K562 (cell line): Measurements from ENCODE around the gene MBNL2.

Experiments used
- BRCA1 ChIP-seq, 2 experiments: fragments of 450-650 bp in 1 of 2; sonication (generic) in 1 of 2; formaldehyde crosslinking in 1 of 2; IDR thresholded peaks; 2 replicates each; pipeline versions ENCODE4 v1.5.0 to v1.6.1; 2017 to 2020; ENCODE audit warnings: mild to moderate bottlenecking in 1 of 2, missing genetic modification reagents in 1 of 2
- EZH2 ChIP-seq: IDR thresholded peaks from 2 replicates; pipeline ENCODE4 v1.6.1; 2012; ENCODE audit warnings: low read depth, mild to moderate bottlenecking, inconsistent platforms, low read length, borderline replicate concordance
- MBD2 ChIP-seq: sonication (generic); IDR thresholded peaks from 2 replicates; pipeline ENCODE4 v1.6.1; 2016; ENCODE audit warnings: low read depth, borderline replicate concordance
- PURB ChIP-seq: sonication (generic); formaldehyde crosslinking; IDR thresholded peaks from 2 replicates; pipeline ENCODE4 v1.9.0; 2021; ENCODE audit warnings: low read depth, mild to moderate bottlenecking, missing genetic modification reagents
- SMC3 ChIP-seq: conservative IDR thresholded peaks from 2 replicates; pipeline ENCODE4 v1.6.1; 2011; ENCODE audit warnings: low read depth, low read length, improper control_type of control experiment; ENCODE audit not compliant: insufficient read depth
- TAF1 ChIP-seq: IDR thresholded peaks from 2 replicates; pipeline ENCODE4 v1.6.1; 2011; ENCODE audit warnings: mild to moderate bottlenecking, low read length, moderate library complexity; ENCODE audit not compliant: insufficient read depth, control insufficient read depth, severe bottlenecking; ENCODE audit errors: extremely low read depth
- ZNF274 ChIP-seq: IDR thresholded peaks from 2 replicates; pipeline ENCODE4 v1.6.1; 2011; ENCODE audit warnings: low read depth, mild to moderate bottlenecking, low read length, moderate library complexity, borderline replicate concordance
- ZNF431 ChIP-seq: sonication (generic); formaldehyde crosslinking; IDR thresholded peaks from 2 replicates; pipeline ENCODE4 v1.8.0; 2022; ENCODE audit warnings: mild to moderate bottlenecking, missing genetic modification reagents
- ZNF639 ChIP-seq, 2 experiments: fragments of 200-800 bp in 1 of 2; sonication (Bioruptor generic) in 1 of 2; sonication (generic) in 1 of 2; formaldehyde crosslinking in 1 of 2; IDR thresholded peaks in 1 of 2; conservative IDR thresholded peaks in 1 of 2; 2 replicates each; pipeline versions ENCODE4 v1.5.0 to v1.6.1; 2016 to 2020; ENCODE audit warnings: missing compliant biosample characterization in 1 of 2, missing genetic modification characterization in 1 of 2, missing genetic modification reagents in 1 of 2

- TF ChIP-seq PURB (CRISPR knock-in tag) (no peak), TAF1 (no peak), BRCA1 (IDR thresholded peaks at IDR 0.05) (no peak), BRCA1 (CRISPR knock-in tag; IDR thresholded peaks at IDR 0.05) (no peak), ZNF639 (CRISPR knock-in tag; conservative IDR thresholded peaks at IDR 0.05 in 1 of 2, IDR thresholded peaks at IDR 0.05 in 1 of 2) (no peak), SMC3 (no peak), EZH2 (no peak), MBD2 (no peak), ZNF274 (no peak), ZNF431 (CRISPR knock-in tag) (no peak)
These were observed 213.2 kb downstream of the MBNL2 start for GRCh38 chr13:97435323-97435722.
